Bronchial epithelial cell (primary cell): ENCODE measurements around the gene ETS2. TPM values are rescaled to one million over a fixed set of nuclear protein-coding genes. Genes with fewer than 3 reads are reported as not detected.

Experiments
- DNase-seq: peaks from one replicate; pipeline ENCODE4 v3.0.0-alpha.2; 2010; ENCODE audit warnings: low read depth
- FAIRE-seq: peaks from 2 replicates; lab custom pipeline; 2011; peaks lifted over from hg19 to GRCh38; lab: Jason Lieb, UNC
- H3K27me3 ChIP-seq: 2 replicates; pipeline ENCODE4 v1.5.1; 2011; ENCODE audit warnings: low read length; ENCODE audit not compliant: control insufficient read depth, insufficient read depth
- H3K36me3 ChIP-seq: 2 replicates; pipeline ENCODE4 v1.5.1; 2011; ENCODE audit warnings: low read length; ENCODE audit not compliant: control insufficient read depth, insufficient read depth
- H3K4me3 ChIP-seq: 2 replicates; pipeline ENCODE4 v1.5.1; 2011; ENCODE audit warnings: mild to moderate bottlenecking, low read depth, low read length, control low read depth
- total RNA-seq: library from RNA; depleted of rRNA; stranded (reverse); fragments of >200 nt; gene quantifications from 2 replicates; pipeline ENCODE4 v1.2.1, GENCODE V29; 2014
- TF ChIP-seq, protein P1 (sequence below): IDR thresholded peaks from 2 replicates; pipeline ENCODE4 v1.5.1; 2011; ENCODE audit warnings: mild to moderate bottlenecking, moderate library complexity, low read length, control low read depth, inconsistent platforms; ENCODE audit not compliant: insufficient read depth, severe bottlenecking

Gene ETS2
- total RNA-seq, 1 donor from 2014 or later, result 144 TPM

DNA sequence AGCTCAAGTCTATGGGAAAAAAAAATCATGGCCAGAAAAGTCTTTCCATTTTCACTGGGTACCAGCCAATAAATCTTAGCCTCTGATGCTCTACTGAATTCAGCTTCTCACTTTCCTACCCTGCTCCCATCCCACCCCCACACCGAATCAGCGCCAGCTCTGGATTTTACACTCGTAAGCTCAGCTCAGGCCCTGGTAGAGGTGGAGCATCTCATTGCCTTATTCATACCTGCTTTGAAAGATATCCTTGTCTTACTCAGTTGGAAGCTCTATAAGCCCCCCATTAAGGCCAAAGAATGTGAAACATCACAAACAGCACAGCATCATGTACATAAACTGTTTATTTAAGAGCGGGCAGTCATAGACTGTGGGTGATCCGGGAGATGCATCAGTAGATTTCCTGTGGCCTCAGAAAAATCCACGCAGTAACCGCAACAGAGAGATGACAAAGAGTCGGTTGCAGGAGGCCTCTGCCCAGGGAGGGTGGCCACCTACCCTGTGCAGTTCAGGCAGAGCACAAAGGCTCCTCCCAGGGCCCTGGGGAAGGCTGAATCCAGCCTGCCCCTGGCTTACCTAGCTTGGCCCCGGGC is 36.4 kb upstream of the ETS2 start:
- TF ChIP-seq, protein P1, sequence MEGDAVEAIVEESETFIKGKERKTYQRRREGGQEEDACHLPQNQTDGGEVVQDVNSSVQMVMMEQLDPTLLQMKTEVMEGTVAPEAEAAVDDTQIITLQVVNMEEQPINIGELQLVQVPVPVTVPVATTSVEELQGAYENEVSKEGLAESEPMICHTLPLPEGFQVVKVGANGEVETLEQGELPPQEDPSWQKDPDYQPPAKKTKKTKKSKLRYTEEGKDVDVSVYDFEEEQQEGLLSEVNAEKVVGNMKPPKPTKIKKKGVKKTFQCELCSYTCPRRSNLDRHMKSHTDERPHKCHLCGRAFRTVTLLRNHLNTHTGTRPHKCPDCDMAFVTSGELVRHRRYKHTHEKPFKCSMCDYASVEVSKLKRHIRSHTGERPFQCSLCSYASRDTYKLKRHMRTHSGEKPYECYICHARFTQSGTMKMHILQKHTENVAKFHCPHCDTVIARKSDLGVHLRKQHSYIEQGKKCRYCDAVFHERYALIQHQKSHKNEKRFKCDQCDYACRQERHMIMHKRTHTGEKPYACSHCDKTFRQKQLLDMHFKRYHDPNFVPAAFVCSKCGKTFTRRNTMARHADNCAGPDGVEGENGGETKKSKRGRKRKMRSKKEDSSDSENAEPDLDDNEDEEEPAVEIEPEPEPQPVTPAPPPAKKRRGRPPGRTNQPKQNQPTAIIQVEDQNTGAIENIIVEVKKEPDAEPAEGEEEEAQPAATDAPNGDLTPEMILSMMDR, result no peak
- Histone ChIP-seq H3K36me3 (no peaks in the 10 kb centered on the region), H3K27me3 (no peaks in the 10 kb centered on the region), H3K4me3 (no peak overlapping the region)
- FAIRE-seq (no peak), DNase-seq (no peak)

DNA sequence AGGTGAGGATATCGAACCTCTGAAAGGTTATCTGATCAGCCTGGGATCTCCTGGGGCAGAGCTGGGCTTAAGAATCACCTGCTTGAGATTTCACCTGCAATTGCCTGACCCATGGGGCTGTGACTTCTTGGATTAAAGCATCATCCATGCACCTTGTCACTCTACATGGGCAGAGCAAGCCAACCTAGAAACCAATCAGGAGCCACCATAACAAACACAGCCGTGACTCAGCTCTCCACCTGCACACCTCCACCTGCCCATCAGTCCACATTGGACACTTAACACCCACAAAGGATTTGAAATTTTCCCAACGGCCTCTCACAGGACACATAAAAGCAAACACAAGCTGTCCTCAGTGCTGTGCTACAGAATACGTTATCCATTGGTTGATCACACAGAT is 35.1 kb upstream of the ETS2 start:
- Histone ChIP-seq H3K4me3 (no peak overlapping the region), H3K27me3 (no peaks in the 10 kb centered on the region), H3K36me3 (no peaks in the 10 kb centered on the region)
- TF ChIP-seq, protein P1, result no peak
- FAIRE-seq (no peak), DNase-seq (no peak)

DNA sequence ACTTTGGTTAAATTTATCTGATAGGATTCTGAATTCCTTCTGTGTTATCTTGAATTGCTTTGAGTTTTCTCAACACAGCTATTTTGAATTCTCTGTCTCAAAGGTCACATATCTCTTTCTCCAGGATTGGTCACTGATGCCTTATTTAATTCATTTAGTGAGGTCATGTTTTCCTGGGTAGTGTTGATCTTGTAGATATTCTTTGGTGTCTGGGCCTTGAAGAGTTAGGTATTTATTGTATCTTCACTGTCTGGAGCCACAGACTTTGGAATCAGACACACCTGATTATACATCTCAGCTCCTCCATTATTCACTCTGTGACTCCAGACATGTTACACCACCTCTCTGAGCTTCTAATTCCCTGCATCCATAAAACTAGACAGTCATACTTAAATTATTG is 34.2 kb upstream of the ETS2 start:
- no peaks in the 10 kb centered on the region for H3K27me3 ChIP-seq
- no peaks in the 10 kb centered on the region for H3K36me3 ChIP-seq
- no peak overlapping the region for H3K4me3 ChIP-seq
- TF ChIP-seq, protein P1, result no peak
- DNase-seq (no peak), FAIRE-seq (no peak)

DNA sequence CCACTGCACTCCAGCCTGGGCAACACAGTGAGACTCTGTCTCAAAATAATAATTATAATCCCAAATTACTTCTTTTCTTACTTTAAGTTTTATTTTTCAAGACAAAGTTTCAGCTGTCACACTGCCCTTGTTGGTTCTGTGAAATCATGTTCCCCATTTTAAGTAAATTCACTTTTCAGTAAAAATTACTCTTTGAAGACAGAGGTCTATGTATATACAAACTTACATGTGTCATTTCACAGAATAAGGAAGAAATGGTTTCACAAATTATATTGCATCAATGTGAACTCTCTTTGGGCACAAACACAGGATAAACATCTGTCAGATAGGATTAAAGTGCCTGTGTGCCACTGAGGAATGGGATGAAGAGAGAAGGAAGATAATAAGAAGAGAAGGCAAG is 33.1 kb upstream of the ETS2 start:
- no peaks in the 10 kb centered on the region for H3K36me3 ChIP-seq
- no peak overlapping the region for H3K4me3 ChIP-seq
- TF ChIP-seq, protein P1, result no peak
- FAIRE-seq, result no peak
- no peaks in the 10 kb centered on the region for H3K27me3 ChIP-seq
- no peak for DNase-seq

DNA sequence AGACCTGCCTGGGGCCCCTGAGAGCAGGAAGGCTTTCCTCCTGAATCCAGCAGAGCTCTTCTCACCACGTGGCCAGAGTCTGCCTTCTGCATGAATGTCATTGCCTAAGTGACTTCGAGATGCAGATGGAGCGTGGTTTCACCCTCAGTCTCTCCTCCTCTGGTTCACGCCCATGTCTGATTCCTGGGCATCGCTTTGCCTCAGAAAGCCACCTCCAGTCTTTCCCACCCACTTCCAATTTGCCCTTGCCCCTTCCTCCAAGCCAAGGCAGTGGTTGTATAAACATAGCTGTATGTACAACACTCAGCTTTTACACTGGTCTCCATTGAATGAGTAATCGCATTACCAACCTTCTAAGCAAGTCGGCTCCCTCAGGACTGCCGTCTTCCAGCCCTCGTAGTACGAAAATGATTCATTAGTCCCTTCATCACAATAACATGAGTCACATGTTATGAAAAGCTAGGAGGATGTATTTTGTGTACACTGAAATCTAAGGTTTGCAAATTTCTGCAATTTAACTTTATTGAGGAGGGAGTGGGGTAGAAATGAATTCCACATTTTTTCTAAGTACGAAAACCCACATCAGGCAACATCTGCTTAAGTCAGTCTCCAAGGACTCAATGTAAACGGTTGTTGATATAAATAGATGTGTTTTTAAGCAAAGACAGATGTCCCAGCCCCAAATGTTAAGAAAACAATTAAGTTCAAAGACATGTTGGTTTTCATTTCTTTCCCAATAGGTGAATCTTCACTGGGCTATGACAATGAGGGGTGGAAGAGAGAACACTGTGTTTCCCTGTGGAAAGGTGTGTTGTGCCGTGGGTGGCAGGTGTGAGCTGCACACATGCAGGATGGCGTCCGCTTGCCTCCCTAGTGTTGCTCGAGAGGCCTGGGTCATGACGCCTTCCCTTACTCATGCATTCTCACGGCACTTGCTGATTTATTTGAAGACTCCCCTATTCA is 32.3 kb upstream of the ETS2 start:
- Histone ChIP-seq H3K36me3 (no peaks in the 10 kb centered on the region), H3K4me3 (no peak overlapping the region), H3K27me3 (no peaks in the 10 kb centered on the region)
- FAIRE-seq (peak; percentile 7), DNase-seq (peak; percentile 98)
- TF ChIP-seq, protein P1, result no peak
